BLaER1 treated with 17β-estradiol and CSF1 and Interleukin-3, amounts not matched to agents 10 nM and 100 nM (cell line): Measurements from ENCODE around the gene MDM1.

Source experiments
- H3K27ac ChIP-seq, 11 experiments: shearing (Covaris generic); formaldehyde crosslinking; 2 replicates each; pipeline ENCODE4 v1.8.1; 2022
- H3K27me3 ChIP-seq, 11 experiments: shearing (Covaris generic); formaldehyde crosslinking; 2 replicates each; pipeline ENCODE4 v1.8.1; 2022
- H3K36me3 ChIP-seq, 11 experiments: shearing (Covaris generic); formaldehyde crosslinking; 2 replicates each; pipeline ENCODE4 v1.8.1; 2022
- H3K4me1 ChIP-seq, 10 experiments: shearing (Covaris generic); formaldehyde crosslinking; 2 replicates each; pipeline ENCODE4 v1.8.1; 2022
- H3K4me2 ChIP-seq, 11 experiments: shearing (Covaris generic); formaldehyde crosslinking; 2 replicates each; pipeline ENCODE4 v1.8.1; 2022
- H3K4me3 ChIP-seq, 10 experiments: shearing (Covaris generic); formaldehyde crosslinking; 2 replicates each; pipeline ENCODE4 v1.8.1; 2022
- H3K9ac ChIP-seq, 11 experiments: shearing (Covaris generic); formaldehyde crosslinking; 2 replicates each; pipeline ENCODE4 v1.8.1; 2022
- H3K9me3 ChIP-seq, 11 experiments: shearing (Covaris generic); formaldehyde crosslinking; replicated peaks in 1 of 11; 2 replicates each; pipeline ENCODE4 v1.8.1; 2022
- H4K20me1 ChIP-seq, 11 experiments: shearing (Covaris generic); formaldehyde crosslinking; 2 replicates each; pipeline ENCODE4 v1.8.1; 2022
- Cebpa-rat ChIP-seq, 11 experiments: shearing (Covaris generic); IDR thresholded peaks; 2 replicates each; pipeline ENCODE4 v1.8.1; 2022

The MDM1 gene

DNA sequence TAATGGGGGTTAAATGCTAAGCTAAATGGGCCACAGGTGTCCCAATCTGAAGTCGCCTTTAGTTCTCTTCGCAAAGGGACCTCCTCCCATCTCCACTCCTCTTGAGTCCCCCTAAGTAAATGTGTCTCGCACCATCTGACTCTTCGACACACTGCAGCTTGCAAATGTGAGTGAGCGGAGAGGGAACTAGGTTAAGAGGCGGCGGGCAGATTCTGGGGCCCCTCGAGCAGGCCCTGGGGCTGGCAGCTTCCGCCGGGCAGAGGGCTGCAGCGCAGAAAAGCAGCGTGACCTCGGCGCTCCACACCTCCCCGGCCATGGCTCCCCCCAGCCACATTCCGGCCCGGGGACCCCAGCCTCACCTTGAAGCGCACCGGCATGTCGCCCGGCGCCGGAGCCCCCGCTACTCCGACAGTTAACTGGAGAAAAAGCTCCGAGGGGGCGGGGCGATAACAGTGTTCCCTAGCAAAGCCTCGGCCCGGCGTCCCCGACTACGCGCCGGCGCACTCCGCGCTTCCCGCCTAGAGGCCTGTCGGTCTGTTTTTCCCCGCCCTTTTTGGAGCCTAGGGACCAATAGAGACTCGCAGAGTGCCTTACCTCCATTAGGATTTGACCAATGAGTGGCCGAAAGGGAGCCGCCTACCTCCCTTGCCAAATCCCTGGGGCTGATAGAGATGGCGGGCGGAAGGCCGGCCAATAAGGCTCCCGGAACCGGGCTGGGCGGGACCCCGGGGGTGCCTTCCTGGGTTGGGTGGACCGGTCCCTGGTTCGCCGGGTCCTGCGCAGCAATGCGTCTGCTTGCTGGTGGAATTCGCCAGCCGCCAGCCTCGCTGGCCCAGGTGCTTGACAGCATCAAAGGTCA lies at the start of gene MDM1:
MDM1 (minus strand) TSS at position 494 of the 859 bp plus-strand sequence; CDS start at position 377, 117 bp downstream.
- Histone ChIP-seq H3K27me3 (no peaks in the 10 kb centered on the region), H3K4me1 (peaks cover 36 to 59% (median 47%) of the 10 kb centered on the region in 10 experiments), H3K27ac (peak within 1 kb of the TSS; percentile 28 to 84 (median 73); a peak in 21 of 22 replicates), H3K4me3 (peak within 1 kb of the TSS; percentile 66 to 84 (median 79)), H3K9me3 (no peaks in the 10 kb centered on the region), H4K20me1 (no peaks in the 10 kb centered on the region), H3K4me2 (peak within 1 kb of the TSS; percentile 67 to 96 (median 90)), H3K36me3 (peaks cover 0 to 24% (median 6%) of the 10 kb centered on the region in 11 experiments; a peak in 7 of 22 replicates), H3K9ac (peak within 1 kb of the TSS; percentile 69 to 86 (median 82))
- TF ChIP-seq Cebpa-rat (IDR thresholded peaks at IDR 0.05), result no peak

DNA sequence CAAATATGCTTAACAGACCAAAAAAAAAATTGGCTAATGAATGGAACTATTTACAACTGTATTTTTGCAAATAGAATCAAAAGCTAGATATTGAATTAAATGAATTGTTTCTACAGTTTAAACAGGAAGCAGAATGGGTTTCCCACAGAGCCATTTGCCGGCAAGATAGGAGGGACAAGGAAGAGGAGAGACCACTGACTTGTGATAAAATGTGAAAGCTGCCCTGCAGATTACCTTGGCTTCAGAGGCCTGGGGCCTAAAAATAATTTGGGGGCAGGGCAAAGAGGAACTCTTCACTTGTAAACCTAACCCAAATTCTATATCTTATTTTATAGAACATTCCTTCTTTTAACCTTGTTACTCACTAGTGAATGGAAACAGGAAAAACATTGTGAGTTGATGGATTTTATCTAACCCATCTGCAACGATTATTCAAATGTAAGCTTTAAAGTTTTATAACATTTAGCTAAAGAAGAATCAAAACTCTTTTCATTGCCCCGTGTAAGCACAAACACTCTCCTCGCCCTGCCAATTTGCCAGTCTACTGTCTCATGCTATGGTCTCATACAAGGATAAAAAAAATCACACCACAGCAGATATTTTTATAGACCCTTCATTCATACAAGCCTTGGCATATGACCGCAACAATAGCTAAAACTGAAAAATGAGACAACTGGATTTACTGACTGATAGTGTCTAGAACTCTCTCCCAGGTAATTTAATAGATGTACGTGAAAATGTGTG lies 49.5 kb upstream of the MDM1 start:
- no peak for TF ChIP-seq Cebpa-rat (IDR thresholded peaks at IDR 0.05)
- H3K9ac ChIP-seq, result no peak overlapping the region
- H3K4me3 ChIP-seq, result no peak overlapping the region
- H3K27ac ChIP-seq, result no peak overlapping the region
- no peaks in the 10 kb centered on the region for H3K36me3 ChIP-seq
- H3K9me3 ChIP-seq, result peaks cover 0 to 13% (median 4%) of the 10 kb centered on the region in 11 experiments; a peak in 4 of 22 replicates
- H3K4me2 ChIP-seq, result peak overlapping the region; percentile 45 to 77 (median 61)
- peaks cover 17 to 80% (median 26%) of the 10 kb centered on the region in 10 experiments for H3K4me1 ChIP-seq
- H3K27me3 ChIP-seq, result no peaks in the 10 kb centered on the region
- H4K20me1 ChIP-seq, result no peaks in the 10 kb centered on the region

GRCh38 chr12:68378872-68379606 lies 46.9 kb upstream of the MDM1 start:
- Histone ChIP-seq H3K4me2 (peak overlapping the region in 3 of 11 experiments; percentile 25 to 74 (median 54); a peak in 5 of 22 replicates), H3K9me3 (peaks cover 0 to 13% (median 4%) of the 10 kb centered on the region in 11 experiments; a peak in 4 of 22 replicates), H3K27ac (peak overlapping the region in 1 of 11 experiments; percentile 49; a peak in 3 of 22 replicates), H3K9ac (0 out of 22 replicates have a peak overlapping the region, but pooled peaks of 2 of the 11 experiments have one; percentile 1 to 7), H3K36me3 (no peaks in the 10 kb centered on the region), H3K4me1 (peaks cover 15 to 97% (median 22%) of the 10 kb centered on the region in 10 experiments), H3K27me3 (no peaks in the 10 kb centered on the region), H3K4me3 (no peak overlapping the region), H4K20me1 (no peaks in the 10 kb centered on the region)
- TF ChIP-seq Cebpa-rat (IDR thresholded peaks at IDR 0.05), result no peak

DNA sequence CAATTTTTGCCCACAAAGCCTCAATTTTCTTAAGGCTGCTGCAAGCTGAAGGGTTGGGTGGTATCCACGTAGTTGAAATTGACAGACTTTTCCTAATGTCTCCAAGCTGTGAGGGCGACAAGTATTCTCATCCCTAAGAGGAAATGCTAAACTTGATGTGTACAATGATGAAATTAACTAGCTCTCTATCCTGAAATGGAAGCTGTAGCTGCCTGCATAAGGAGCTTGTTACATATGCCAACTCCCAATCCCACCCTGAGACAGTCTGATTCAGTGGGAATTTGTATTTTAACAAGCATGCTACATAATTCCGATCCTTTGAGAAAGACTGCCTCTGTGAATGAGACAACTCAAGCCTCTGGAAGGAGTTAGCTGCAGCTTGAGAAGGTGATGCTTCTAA lies 45.7 kb upstream of the MDM1 start:
- no peaks in the 10 kb centered on the region for H3K36me3 ChIP-seq
- no peaks in the 10 kb centered on the region for H4K20me1 ChIP-seq
- H3K9me3 ChIP-seq, result peaks cover 0 to 2% (median 0%) of the 10 kb centered on the region in 11 experiments; a peak in 1 of 22 replicates
- peaks cover 15 to 97% (median 24%) of the 10 kb centered on the region in 10 experiments for H3K4me1 ChIP-seq
- peak overlapping the region in 2 of 11 experiments; percentile 54 to 74; a peak in 4 of 22 replicates for H3K4me2 ChIP-seq
- TF ChIP-seq Cebpa-rat (IDR thresholded peaks at IDR 0.05), result no peak
- no peak overlapping the region for H3K9ac ChIP-seq
- H3K27me3 ChIP-seq, result no peaks in the 10 kb centered on the region
- no peak overlapping the region for H3K4me3 ChIP-seq
- H3K27ac ChIP-seq, result no peak overlapping the region

GRCh38 chr12:68376901-68377300 lies 44.7 kb upstream of the MDM1 start:
- TF ChIP-seq Cebpa-rat (IDR thresholded peaks at IDR 0.05), result no peak
- Histone ChIP-seq H3K9me3 (no peaks in the 10 kb centered on the region), H4K20me1 (no peaks in the 10 kb centered on the region), H3K4me3 (no peak overlapping the region), H3K36me3 (no peaks in the 10 kb centered on the region), H3K9ac (no peak overlapping the region), H3K4me1 (peaks cover 12 to 98% (median 21%) of the 10 kb centered on the region in 10 experiments), H3K27me3 (no peaks in the 10 kb centered on the region), H3K4me2 (peak overlapping the region in 1 of 11 experiments; percentile 23; a peak in 1 of 22 replicates), H3K27ac (no peak overlapping the region)

DNA sequence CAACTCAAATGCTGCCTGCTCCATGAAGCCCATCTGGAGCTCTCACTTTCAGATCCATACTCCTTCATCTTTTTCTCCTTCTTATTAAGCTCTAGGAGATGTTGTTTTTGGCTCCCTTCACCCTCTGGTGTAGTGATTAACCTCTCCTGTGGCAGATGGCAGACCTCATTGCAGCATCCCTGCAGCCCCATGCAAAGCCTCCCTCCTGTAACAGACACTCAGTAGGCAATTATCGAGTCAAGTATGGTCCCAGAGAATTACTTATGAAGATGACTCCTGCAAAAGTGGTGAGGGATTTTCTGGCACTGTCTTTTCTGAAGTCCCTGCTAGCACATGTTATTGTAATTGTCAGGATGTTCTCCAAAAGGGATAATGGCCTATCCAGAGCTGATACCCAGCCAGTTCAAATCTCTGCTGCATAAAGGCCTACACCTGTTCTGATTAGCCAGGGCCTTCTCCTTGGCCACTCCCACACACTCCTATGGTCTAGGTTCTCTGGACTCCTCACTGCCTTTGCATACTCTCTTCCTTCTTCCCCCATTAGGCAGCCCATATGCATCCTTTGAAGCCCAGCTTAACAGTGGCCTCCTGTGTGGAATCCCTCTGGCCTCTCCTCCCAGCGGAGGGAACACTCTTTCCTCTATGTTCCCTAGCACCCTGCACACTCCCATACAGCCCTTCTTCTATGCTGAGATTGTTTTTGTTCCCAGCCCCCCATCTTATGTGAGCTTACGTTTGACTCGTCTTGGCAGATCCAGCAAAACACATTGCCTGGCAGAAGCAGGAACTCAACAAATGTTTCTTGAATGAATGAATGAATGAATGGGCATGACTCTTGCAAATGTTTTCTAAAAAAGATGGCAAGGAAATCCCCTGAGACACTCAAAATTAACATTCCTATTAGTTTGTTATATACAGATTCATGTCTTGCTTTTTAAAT lies 43.9 kb upstream of the MDM1 start:
- Histone ChIP-seq H3K9ac (no peak overlapping the region), H3K36me3 (no peaks in the 10 kb centered on the region), H3K27ac (no peak overlapping the region), H3K4me3 (no peak overlapping the region), H4K20me1 (no peaks in the 10 kb centered on the region), H3K9me3 (no peaks in the 10 kb centered on the region), H3K4me2 (peak overlapping the region in 2 of 11 experiments; percentile 16 to 50; a peak in 2 of 22 replicates), H3K27me3 (no peaks in the 10 kb centered on the region), H3K4me1 (peaks cover 3 to 98% (median 13%) of the 10 kb centered on the region in 10 experiments)
- no peak for TF ChIP-seq Cebpa-rat (IDR thresholded peaks at IDR 0.05)

DNA sequence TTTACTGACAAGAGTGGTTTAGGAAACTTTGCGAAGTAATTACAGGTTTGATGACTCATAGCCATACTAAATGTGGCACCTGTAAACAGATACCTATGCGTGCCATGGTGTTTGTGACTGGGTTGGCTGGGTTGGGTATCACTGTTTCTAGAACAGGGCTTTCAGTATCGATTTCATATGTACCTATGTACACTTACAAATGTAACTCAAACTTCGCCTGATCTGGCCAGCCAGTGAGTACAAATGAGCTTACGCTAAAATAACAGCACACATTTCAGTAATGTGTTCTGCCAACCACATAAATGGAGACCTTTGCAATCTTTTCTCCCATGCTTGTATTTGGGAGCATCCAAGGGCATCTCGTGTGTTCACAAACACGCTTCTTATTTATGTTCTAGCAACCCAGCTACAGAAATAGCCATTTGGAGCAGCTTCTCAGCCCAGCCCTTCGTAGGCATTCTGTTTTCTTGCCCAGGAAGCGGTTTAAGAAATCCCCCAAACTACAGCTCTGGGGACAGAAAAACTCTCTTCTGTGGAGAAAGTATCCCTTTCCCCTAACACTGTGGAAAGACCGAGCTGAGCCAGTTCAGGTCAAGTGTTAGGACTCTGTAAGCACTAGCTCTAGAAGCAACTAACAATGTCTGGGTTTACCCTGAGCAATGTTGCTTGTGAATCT lies 42.3 kb upstream of the MDM1 start:
- H3K4me2 ChIP-seq, result peak overlapping the region in 3 of 11 experiments; percentile 69 to 71 (median 71); a peak in 6 of 22 replicates
- TF ChIP-seq Cebpa-rat (IDR thresholded peaks at IDR 0.05), result no peak
- no peaks in the 10 kb centered on the region for H4K20me1 ChIP-seq
- H3K36me3 ChIP-seq, result no peaks in the 10 kb centered on the region
- peak overlapping the region in 3 of 11 experiments; percentile 34 to 71 (median 55); a peak in 5 of 22 replicates for H3K27ac ChIP-seq
- H3K9me3 ChIP-seq, result peaks cover 0 to 9% (median 0%) of the 10 kb centered on the region in 11 experiments; a peak in 1 of 22 replicates
- H3K9ac ChIP-seq, result 0 out of 22 replicates have a peak overlapping the region, but pooled peaks of 1 of the 11 experiments have one; percentile 1
- H3K27me3 ChIP-seq, result no peaks in the 10 kb centered on the region
- H3K4me3 ChIP-seq, result no peak overlapping the region
- H3K4me1 ChIP-seq, result peaks cover 5 to 98% (median 13%) of the 10 kb centered on the region in 10 experiments; a peak in 16 of 20 replicates
